Body of pancreas (tissue), 4 donors: ENCODE measurements around the gene HSD17B1.

Experiments
- CTCF ChIP-seq, 7 experiments: fragments of 450-650 bp in 4 of 7; fragments of 200-600 bp in 3 of 7; sonication (generic) in 3 of 7; IDR thresholded peaks; one replicate each; pipeline ENCODE4 v1.5.1; 2016 to 2019; ENCODE audit warnings: antibody characterized with exemption in 7 of 7
- POLR2A ChIP-seq, 3 donors: fragments of 450-650 bp; IDR thresholded peaks; one replicate each; pipeline ENCODE4 v1.6.1; 2016; ENCODE audit warnings: antibody characterized with exemption in 3 of 3, mild to moderate bottlenecking in 2 of 3

- TF ChIP-seq CTCF (IDR thresholded peaks at IDR 0.05): no peak
- TF ChIP-seq POLR2A (IDR thresholded peaks at IDR 0.05): peak in 1 of 3 donors; percentile 16
Observed at GRCh38 chr17:42547698-42548069, 5.0 kb upstream of the HSD17B1 start.
